ENCODE measurements around the gene NUP62.

The NUP62 gene

DNA sequence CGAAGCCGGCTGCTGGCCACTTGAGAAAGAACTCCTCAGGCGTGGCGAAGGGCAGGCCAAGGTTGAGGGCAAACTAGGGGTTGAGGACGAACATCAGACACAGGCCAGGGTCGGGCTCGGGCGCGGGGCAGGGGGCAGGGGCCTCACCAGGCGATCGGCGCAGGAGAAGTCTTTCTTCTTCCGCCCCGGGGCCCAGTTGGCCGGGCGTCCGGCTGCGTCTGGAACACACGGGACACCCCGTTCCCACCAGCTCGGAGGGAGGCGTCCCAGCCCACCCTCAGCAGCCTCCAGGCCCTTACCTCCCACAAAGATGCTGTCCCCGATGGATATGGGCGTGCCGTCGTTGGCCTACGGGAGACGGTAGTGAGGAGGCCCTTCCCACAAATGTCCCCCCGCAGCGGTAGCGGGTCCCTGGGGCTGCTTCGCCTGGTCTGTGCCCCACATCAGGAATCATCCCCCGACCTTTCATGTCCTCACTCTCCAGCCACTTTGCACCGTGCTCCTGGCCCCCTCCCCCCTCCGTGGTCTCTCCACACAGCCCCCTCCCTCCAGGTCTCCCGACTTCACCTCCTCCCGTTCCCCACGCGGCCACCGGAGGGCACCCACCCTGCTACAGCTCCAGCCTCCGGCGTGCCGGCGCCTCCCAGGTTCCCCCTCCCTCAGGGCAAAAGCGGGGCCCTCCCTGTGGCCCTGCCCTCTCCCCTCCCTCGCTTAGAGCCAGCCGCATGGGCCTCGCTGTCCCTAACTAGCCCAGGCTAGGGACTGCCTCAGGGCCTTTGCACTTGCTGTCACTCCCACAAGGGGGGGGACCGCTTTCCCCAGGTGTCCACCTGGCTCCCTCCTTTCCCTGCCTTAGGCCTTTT is 66.7 kb downstream of the NUP62 start:
- no peak for DNase-seq

DNA sequence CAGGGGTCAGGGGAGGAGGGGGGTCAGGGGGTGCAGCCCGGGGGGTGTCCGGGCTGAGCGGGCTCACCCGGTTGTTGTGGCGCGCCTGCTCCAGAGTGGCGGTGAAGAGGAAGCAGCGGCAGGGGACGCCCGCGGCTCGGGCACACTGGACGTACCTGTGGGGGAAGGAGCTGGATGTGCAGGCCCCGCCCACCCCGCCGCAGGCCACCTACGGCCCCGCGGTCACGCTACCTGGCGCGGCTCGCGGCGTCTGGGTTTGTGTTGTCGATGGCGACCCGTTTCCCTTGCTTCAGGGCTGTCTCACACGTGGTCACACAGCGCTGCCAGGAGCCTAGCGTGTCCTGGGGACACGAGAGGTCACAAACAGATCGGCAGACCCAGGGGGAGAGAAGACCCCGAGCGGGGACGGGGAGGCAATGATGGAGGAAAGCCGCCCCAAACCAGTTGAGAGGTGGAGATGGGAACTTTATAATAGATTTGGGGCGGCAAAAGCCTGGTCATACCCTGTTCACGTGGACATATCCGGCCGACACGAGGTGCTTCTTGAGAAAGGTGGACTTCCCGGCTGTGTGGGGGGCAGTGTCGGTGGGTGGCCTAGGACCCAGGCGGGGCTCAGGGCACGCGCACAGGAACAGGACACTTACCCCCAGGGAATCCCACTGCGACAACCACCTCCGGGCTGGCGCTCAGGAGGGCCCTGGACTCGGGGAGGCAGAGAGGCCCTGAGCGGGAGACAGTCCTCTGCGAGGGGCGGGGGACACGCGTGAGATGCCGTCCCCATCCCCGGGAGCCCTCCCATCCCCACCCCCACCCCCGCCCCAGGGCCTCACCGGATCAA is 67.5 kb downstream of the NUP62 start:
- no peak for DNase-seq

DNA sequence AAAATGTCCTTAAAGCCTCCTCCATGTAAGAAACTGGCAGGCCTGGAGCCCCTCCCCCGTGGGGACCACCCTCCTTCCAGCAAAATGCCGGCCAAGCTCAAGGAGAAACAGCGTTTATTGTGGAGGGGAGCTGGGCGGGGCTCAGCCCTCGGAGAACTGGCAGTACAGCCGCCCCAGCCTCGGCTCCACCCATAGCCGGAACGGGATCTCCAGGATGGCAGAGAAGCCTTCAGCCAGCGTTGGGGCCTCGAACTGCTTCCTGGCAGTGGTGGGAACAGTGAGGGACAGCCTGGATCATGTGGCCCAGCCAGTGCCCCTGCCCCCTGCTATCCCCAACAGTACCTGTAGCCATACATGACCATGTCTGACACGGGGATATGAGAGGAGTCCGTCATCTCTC is 68.2 kb downstream of the NUP62 start:
- DNase-seq = no peak

DNA sequence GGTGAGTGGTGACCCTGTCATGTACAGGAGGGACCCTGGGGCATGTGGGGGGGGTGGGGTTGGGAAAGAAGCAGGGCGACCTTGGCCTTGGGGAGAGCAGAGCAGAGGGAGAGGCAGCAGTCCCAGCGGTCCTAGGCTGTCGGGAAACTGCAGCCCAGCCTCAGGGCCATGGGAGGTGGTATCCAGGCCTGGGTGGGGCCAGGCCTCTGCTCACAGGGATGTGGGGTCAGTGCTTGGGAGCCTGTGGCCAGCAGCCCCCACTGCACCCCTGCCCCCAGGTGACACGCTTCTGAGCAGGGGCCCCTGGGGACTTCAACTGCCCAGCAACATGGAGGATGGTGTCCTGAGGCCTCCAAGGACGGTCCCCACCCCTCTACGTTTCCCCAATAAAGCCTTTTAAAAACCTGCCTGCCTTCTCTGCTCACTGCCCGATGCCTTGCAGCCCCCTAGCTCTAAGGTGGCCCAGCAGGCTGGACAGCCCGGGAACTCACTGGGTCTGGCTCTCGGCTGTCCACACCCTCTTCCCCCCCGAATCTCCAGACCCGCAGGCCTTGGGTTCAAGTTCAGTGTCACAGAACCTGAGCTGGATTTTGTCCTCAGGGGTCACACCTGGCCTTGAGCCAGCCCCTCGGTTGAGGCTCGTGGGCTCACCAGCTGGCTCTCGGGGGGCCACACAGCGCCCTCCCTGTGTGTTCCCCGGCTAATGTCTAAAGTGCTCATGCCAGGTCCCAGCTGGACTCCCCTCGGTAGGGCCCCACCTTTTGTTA is 68.8 kb downstream of the NUP62 start:
- DNase-seq = no peak

GRCh38 chr19:49859682-49860335 is 69.5 kb downstream of the NUP62 start:
- DNase-seq = no peak

DNA sequence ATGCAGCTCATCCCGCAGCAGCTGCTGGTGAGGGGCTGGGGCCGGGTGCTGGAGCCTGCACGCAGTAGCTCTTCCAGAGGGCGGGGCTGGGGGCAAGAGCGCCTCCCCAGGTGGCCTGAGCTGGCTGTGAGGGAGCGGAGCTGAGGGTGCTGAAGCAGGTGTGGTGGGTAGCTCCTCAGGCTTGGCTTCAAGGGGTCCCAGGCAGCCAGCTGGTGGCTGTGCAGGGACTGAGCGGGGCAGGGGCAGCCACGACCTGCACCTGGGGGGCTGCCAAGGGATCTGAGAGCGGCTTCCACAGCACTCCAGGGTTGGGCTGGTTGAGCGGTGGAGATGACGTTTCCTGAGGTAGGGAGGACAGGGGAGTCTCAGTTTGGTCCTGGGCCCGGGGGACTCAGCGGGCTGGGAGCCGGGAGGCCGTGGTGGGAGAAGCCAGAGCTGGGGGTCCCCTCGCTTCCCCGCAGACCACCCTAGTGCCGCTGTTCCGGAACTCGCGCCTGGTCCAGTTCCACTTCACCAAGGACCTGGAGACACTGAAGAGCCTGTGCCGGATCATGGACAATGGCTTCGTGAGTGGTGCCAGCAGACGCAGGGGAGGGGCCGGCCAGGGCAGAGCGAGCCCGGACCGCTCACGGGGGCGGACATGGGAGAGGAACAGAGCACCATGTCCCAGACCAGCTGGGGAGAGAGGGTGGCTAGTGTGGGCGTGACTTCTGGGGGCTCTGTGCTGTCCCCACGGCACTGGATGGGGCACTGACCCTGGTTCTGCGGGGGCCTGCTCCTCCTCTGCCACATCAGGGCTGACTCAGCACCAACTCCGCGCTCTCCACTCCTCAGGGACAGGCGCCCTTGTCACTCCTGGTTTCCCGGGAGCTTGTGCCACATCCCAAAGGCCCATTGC is 71.0 kb downstream of the NUP62 start:
- no peak for DNase-seq

DNA sequence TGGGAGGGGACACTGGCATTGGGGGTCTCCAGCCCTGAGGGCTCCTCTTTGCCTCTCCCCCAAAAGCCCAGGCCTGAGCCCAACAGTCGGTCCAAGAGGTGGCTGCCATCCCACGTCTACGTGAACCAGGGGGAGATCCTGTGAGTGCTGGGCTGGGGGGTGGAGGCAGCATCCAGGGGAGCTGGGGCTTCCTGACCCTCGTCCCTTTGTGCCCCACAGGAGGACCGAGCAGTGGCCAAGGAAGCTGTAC is 71.5 kb downstream of the NUP62 start:
- no peak for DNase-seq

- no peak for DNase-seq
Observed at GRCh38 chr19:49857061-49857837, 72.1 kb downstream of the NUP62 start.

Measured in activated CD4-positive, alpha-beta T cell treated with anti-CD3 and anti-CD28 coated beads, Interleukin-2, amount 50 U/mL, for 4 hours (primary cell).